ENCODE data around the gene CHST7. TPM values are rescaled to one million over a fixed set of nuclear protein-coding genes. Genes with fewer than 3 reads are reported as not detected.

CHST7 gene
- total and polyA plus RNA-seq, 12 donors, result 1.4 to 24.1 (median 5.3) TPM

GRCh38 chrX:46620505-46620904 is 46.9 kb downstream of the CHST7 start:
- no peak overlapping the region for H3K27ac ChIP-seq
- no peak for DNase-seq
- H3K9me3 ChIP-seq (replicated peaks in 1 of 3), result no peaks in the 10 kb centered on the region
- H3K4me1 ChIP-seq (replicated peaks in 1 of 2), result no peaks in the 10 kb centered on the region
- H3K36me3 ChIP-seq (replicated peaks in 1 of 2), result no peaks in the 10 kb centered on the region
- H3K4me3 ChIP-seq, result no peak overlapping the region
- H3K27me3 ChIP-seq, result no peaks in the 10 kb centered on the region
- 76 to 89% (median 84%) methylated on average over 3 to 4 of the region's 4 CpGs for WGBS, 4 donors
- intact Hi-C loops (cut with DNase I), result no loop called here
- TF ChIP-seq POLR2A (IDR thresholded peaks at IDR 0.05) (no peak), CTCF (IDR thresholded peaks at IDR 0.05) (no peak)

- intact Hi-C loops (cut with DNase I), result no loop called here
- no peaks in the 10 kb centered on the region for H3K4me1 ChIP-seq (replicated peaks in 1 of 2)
- H3K27me3 ChIP-seq, result no peaks in the 10 kb centered on the region
- no peak overlapping the region for H3K27ac ChIP-seq
- DNase-seq, result no peak
- no peak for TF ChIP-seq CTCF (IDR thresholded peaks at IDR 0.05)
- no peaks in the 10 kb centered on the region for H3K9me3 ChIP-seq (replicated peaks in 1 of 3)
- no peak overlapping the region for H3K4me3 ChIP-seq
- H3K36me3 ChIP-seq (replicated peaks in 1 of 2), result no peaks in the 10 kb centered on the region
- WGBS, 4 donors, result 65 to 97% (median 79%) methylated on average over 3 of the region's 3 CpGs
Observed at GRCh38 chrX:46621572-46621971, 48.0 kb downstream of the CHST7 start.

GRCh38 chrX:46624090-46624786 is 50.7 kb downstream of the CHST7 start:
- intact Hi-C loops (cut with DNase I), result no loop called here
- TF ChIP-seq CTCF (IDR thresholded peaks at IDR 0.05) (no peak), POLR2A (IDR thresholded peaks at IDR 0.05) (no peak)
- Histone ChIP-seq H3K27ac (no peak overlapping the region), H3K4me3 (no peak overlapping the region), H3K36me3 (replicated peaks in 1 of 2) (no peaks in the 10 kb centered on the region), H3K27me3 (no peaks in the 10 kb centered on the region), H3K4me1 (replicated peaks in 1 of 2) (peaks cover 0 to 23% of the 10 kb centered on the region in 2 donors), H3K9me3 (replicated peaks in 1 of 3) (no peaks in the 10 kb centered on the region)
- no peak for DNase-seq
- WGBS, 4 donors, result 73 to 98% (median 83%) methylated on average over 5 to 6 of the region's 6 CpGs

GRCh38 chrX:46626566-46626965 is 53.0 kb downstream of the CHST7 start:
- Histone ChIP-seq H3K4me3 (no peak overlapping the region), H3K9me3 (replicated peaks in 1 of 3) (no peaks in the 10 kb centered on the region), H3K27me3 (no peaks in the 10 kb centered on the region), H3K27ac (peak overlapping the region in 2 of 5 donors; percentile 10 to 39), H3K4me1 (replicated peaks in 1 of 2) (peaks cover 0 to 23% of the 10 kb centered on the region in 2 donors), H3K36me3 (replicated peaks in 1 of 2) (no peaks in the 10 kb centered on the region)
- TF ChIP-seq CTCF (IDR thresholded peaks at IDR 0.05) (no peak), POLR2A (IDR thresholded peaks at IDR 0.05) (no peak)
- intact Hi-C loops (cut with DNase I), result no loop called here
- 40 to 83% (median 71%) methylated on average over 4 to 7 of the region's 7 CpGs for WGBS, 4 donors
- peak in 2 of 7 donors; percentile 21 to 32 for DNase-seq

All from adrenal gland (tissue), 12 donors.